SKM-1 treated with dmso at 0.1 percent for 144 hours (cell line): ENCODE data around the gene LARGE1.

Experiments used
- DNase-seq: peaks from one replicate; lab custom pipeline; 2025; ENCODE audit not compliant: unreplicated experiment; lab: John Stamatoyannopoulos, UW

Gene LARGE1

DNA sequence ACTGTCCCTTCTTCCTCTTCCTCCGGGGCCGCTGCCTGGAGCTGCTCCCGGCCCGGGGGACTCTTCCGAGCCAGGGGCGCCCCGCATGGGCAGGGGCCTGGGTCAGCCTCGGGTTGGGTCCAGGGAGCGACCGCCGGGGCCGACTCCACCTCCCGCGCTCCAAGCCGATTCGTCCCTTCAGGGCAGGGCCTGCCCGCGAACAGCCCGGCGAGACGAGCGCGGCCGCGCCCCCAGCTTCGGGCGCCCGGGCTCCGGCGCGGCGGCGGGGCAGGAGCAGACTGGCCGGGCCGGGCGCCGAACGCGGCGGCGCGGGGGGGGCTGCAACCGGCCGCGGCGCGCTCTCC, at the start of gene LARGE1:
Gene LARGE1 (minus strand): TSS at position 280 of the 344 bp plus-strand sequence.
- no peak for DNase-seq

DNA sequence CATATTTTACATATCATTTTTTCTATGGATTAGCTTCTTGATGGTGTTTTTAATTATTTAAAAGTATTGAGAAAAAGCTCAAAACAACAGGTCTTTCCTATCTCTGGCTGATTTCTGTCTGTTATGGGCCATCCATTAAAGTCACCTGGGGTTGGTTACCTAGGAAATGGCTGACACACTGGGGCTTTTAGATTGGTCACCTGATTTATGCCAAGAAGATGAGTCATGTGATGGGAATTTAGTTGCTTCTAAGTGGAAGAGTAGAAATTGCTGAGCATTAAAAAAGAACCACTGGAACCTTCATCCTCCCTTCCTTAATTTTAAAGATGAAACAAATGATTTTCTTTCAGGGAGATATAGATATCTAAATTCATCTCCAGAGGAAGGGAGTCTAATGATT, 48.8 kb upstream of the LARGE1 start:
- no peak for DNase-seq

DNA sequence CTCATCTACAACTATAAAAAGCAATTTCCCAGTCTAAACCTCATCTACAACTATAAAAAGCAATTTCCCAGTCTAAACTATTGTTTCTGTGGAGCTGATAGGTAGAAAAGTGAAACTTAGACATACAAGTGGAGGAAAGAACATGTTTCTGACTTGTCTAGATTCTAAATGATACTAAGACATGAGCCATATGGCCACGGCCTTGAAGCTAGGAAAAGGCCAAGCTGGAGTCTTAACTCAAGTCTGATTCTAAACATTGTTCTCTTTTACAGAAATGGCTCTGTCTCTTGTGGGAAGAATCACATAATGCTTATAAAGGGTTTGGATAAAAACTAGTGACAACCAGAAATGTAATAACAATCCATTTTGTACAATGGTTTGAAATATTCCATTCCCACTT, 43.8 kb upstream of the LARGE1 start:
- DNase-seq, result no peak

DNA sequence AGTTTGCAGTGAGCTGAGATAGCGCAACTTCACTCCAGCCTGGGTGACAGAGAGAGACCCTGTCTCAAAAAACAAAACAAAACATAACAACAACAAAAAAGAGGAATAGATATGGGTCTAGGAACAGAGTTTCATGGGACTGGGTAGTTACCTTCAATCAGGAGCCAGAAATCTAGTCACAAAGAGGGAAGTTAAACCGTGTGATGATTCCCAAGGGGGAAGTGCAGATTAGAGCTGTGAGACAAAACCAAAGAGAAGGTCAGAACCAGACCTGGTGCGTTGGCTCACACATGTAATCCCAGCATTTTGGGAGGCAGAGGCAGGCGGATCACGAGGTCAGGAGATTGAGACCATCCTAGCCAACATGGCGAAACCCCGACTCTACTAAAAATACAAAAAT, 42.1 kb upstream of the LARGE1 start:
- no peak for DNase-seq

DNA sequence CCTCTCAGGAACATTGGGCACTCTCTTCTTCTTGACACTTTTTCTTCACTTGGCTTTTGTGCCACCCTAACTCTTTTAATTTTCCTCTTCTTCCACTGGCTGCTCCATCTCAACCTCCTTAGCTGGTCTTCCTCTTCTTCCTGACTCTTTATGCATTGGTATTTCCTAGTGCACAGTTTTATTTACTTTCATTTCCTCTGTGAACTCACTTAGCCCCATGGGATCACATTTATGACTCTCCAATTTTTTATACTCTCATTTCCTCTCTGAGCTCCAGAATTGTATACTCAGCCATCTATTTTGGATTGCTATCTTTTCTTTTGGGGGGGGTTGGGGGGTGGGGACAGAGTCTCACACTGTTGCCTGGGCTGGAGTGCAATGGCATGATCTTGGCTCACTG, 38.5 kb upstream of the LARGE1 start:
- DNase-seq, result no peak

DNA sequence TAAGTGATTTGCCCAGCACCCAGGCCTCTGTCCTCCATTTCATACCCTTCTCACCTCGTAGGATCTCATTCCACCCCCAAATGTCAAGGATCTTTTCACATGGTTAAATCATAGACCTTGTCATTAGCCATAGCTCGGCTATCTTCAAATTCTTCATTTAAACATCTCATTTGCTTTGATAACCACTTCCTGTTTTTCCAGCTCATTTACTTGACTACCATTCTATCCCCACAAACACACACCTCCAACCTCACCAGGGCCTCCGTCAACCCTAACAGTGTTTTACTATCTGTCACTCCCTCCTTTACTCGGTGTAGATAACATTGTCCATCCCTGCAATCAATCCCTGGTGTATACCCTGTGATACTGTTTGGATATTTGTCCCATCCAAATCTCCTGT, 36.8 kb upstream of the LARGE1 start:
- no peak for DNase-seq

DNA sequence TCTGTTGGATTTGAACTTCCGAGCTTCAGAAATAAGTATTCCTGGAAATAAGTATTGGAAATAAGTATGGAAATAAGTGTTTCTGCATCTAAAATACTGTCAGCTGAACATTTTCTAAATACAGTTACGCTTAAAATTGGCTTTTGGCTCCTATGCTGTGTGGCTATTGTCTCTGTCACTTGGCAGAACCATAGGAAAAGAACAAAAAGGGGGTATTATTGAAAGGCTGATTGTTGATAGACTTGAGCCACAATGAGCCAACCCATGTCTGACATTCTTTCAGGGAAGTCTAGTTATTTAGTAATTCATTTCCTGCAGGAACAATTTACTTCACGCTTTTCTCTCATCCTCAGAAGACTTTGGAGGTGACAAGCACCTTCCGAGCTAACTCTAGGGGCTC, 32.5 kb upstream of the LARGE1 start:
- no peak for DNase-seq

DNA sequence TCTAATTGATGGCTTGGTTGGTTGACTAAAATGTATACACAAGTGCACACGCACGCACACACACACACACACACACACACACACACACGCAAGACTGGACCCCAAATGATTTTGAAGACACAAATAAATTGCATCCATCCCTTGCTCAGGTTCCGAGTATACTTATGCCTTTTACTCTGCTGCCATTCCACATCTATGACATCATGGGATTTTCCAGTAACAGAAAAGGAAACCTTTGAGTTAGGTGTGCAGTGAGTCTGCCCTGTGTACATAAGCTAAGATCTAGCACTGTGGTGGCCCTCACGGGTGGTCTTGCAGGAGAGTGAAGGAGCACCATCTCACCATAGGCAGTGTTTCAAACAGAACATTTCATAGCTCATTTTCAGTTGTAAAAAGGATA, 20.5 kb upstream of the LARGE1 start:
- no peak for DNase-seq

DNA sequence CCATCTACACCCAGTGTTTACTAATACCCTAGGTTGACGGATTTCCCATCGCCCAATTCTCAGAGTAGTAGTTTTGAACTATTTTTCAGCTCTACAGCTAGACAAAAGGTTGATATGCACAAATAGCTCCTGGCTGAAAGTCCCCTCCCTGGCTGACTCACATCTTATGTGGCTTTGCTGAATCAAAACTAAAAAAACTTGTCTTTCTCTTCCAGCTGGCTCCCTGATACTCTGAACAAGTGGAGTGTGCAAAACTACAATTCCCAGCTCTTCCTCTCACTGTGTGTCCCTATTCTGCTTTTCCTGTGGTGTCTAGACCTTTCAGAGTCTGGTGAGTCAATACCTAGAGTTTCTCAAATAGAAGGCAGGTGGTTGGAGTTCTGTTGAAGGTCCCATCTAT, 12.7 kb upstream of the LARGE1 start:
- DNase-seq, result no peak

DNA sequence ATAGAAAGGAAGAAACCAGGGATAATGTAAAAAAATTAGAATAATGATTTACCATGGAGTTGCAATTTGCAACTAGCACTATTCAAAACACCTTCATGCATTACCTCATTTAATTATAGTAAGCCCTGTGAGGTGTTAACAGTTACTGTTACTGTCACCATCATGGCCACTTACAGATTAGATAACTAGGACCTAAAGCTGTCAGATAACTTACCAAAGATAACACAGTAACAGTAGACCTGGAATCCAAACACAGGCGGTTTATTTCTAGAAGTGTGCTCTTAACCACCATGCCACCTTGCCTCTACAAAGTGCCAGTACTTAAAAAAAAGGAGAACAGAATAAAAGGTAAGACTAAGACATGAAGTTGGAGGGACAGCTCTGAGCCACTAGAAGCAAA, 11.1 kb upstream of the LARGE1 start:
- DNase-seq, result no peak

DNA sequence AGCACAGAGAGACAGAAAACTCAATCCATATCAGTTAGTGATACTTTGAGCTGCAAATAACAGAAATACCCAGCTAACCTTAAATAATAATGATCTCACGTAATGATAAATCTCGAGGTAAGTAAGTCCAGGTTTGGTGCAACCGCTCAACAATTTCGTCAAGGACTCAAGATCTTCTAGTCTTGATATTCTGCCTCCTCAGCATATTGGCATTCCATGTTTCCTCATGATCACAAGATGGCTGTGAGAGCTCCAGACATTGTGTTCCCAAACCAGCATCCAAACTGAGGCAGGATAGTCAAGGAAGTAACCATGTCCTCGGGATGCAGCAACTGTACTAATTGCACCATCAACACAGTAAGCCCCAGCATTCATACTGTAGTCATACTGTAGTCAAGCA, 7.5 kb upstream of the LARGE1 start:
- no peak for DNase-seq

DNA sequence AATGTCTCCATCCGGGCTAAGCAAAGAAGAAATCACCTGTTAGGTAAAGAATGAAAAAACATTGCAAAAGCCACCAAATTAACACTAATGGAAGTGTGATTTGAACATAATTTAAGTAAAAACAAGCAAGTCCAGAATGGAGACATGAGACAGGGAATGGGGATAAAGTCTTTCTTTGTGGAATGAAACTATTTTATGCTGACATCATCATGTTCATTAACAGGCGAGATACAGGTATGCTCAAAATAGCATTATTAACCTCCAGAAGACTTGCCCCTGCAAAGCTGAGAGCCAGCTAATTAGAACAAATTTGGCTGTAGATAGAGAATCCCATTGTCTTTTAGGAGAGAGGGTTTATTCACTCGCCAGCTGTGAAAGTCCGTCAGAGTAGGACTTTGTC, 4.9 kb upstream of the LARGE1 start:
- DNase-seq, result no peak

DNA sequence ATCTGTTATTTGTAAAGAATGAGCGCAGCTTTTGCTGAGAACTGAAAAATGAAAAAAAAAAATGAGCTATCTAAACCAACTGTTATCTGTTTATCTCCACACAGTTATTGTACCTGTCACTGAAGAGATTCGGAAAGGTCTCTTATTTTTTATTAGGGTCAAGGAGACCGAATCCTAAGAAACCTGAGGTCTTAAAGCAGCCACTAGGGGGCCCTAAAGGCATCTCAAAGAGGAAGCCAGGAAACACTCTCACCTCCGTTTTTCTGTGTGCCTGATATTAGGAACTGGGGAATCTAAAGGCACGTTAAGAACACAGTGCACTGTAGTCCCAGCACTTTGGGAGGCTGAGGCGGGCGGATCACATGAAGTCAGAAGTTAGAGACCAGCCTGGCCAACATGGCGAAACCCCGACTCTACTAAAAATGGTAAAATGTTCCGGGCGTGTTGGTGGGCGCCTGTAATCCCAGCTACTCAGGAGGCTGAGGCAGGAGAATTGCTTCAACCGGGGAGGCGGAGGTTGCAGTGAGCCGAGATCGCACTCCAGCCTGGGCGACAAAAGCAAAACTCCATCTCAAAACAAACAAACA, 3.5 kb upstream of the LARGE1 start:
- no peak for DNase-seq

DNA sequence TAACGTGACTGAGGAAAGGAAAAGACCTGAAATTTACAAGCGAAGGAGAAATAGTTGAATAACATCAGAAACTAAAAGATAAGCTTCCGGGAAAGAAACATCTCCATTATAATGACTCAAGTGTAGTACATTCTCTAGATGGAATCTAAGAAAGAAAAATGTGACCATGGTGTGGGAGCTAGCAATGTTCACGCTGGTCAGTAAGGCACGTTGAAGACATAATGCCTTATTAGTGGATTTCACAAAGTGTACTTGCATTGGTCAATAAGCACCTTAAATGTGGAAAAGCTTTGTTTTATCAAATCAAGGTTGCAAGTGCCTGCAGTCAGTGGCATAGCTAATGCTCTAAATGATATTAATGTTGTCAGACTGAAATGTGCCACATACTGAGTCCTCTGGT, 2.8 kb upstream of the LARGE1 start:
- DNase-seq, result no peak

DNA sequence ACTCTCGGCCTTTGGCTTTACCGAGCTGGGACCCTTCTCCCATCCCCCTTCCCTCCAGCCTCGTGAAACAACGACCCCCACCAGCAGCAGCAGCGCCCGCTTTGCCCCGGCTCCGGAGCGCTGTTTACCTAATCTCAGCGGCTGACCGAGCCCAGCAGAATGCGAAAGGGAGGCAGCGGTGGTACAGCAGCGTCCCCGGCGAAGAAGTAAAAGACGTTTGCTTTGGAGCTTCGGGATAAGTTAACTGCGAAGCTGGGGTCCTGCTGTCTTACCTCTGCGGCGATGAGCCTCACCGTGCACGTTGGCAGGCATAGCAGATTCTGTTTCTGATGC, 2.0 kb upstream of the LARGE1 start:
- DNase-seq, result no peak

DNA sequence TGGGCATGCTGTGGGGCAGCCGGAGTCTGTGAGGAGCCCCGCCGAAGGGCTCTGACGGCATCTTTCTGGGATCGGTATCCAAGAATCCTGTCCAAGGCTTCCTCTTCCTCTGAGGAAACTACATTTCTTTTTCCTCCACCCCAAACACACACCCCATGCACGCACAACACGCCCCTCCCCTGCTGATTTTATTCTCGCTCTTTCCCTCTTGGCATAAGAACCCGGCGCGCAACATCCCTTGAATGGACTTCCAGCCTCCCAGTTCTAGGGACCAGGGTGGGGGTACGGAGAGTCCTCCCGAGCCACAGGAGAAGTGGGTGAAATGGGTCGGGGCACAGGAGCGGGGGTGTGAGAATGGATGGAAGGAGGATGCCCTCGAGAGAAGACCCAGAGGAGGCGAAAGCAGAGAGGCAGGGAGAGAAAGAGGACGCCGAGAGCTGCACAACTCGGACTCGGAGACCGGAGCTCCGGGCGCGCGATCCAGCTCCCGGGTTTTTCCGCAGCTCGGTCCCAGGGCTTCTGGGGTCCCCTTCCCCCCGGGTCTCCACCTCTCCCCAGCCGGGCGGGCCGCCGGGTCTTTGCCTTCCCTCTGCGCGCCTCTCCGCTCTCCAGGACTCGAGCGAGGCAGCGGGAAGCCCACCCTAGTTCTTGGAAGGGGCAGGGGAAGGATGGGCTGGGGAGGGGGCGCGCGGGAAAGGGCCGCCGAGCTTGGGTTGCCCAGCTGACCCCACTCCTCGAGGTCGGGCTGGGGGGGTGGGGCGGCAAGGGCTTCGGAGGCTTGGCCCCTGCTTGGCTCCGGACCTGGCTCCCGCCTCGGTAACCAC, 1.5 kb upstream of the LARGE1 start:
- DNase-seq, result no peak

DNA sequence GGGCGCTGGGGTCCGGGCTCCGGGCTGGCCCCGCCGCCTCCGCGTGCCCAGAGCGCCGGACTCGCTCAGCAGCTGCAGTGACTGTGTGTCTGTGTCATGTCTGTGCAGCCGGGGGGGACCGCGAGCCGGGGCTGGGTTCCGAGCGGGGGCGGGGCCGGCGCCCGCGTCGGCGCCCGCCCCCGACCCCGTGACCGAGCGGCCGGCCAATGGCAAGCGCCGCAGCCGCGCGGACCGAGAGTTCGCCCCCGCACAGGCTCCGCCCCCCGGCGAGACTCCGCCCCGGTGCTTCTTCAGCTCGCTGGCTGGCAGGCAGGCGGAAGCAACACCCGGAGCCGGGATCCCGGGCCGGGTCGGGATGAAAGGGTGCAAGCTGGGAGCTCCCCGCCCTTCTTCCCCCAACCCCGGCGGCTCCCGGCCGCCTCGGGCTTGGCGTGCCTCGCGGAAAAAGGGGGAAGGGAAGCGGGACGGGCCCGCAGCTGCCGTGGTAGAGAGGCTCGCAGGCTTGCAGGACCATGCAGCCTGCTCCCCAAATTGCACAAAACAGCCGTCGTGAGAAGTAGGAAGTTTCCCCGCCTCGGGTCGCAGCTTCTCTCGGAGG, 750 bp upstream of the LARGE1 start:
- DNase-seq, result peak; percentile 62

DNA sequence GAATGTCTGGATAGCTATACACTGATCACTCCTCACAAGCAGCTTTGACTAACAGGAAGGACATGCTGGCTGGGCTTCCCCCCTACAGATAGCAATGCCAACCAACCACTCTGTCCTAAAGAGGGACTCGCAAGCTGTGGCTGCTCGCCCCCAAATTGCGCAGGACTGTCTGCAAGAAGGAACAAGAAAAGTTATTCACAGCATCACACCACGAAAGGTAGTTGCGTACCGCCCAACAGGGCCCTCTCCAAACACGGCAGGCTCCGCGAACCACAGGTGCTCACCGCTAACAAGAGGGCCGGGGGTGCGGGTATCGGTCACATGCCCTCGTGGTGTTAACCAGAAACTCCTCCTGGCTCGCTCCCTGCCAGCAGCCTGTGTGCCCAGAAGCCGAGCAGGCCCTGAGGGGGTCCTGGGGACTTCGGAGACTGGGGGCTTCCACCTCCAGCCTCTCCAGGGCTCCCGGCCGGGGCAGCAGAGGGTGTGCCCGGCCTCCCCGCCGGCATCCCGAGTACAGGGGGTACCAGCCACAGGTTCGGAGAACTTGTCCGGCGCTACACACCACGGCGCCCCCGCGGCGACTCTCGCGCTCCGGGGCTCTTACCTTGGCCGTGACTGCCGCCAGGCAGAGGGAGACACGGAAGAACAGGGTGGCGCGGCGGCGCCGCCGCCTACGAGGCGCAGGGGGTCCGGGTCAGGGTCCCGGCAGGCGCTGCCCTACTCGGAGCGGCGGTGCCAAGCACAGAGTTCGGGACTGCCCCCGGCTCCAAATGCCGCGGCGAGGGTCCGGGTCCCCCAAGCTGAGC, 682 bp downstream of the LARGE1 start:
- no peak for DNase-seq

DNA sequence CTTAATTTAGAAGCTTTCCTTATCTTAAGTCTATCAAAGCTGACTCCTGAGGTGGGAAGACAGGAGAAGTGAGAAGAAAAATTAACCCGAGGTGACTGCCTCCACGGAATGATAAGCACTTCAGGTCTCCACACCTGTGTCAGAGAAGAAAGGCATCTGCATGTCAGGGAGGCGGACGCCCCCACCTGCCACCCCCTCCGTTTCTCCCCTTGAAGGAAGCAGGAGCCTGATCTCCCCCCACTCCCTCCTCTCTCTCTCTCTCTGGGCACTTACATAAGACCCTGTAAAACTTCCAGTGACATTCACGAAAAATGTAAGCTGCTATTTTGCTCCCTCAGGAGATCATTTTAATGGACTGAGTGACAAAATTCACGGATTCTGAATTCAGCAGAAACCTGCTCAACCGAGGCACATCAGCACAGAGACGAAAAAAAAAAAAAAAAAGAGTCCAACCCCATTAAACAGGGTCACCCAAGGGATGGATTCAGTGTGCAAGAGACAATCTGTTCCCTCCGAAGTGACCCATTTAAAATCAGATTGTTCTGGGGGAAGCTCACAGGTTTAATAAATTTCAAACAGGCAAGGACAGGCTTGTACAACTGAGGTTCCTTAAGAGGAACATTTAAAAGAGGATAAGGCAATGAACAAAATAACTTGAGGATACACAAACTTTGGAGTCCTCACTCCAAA, 1.5 kb downstream of the LARGE1 start:
- DNase-seq, result no peak

DNA sequence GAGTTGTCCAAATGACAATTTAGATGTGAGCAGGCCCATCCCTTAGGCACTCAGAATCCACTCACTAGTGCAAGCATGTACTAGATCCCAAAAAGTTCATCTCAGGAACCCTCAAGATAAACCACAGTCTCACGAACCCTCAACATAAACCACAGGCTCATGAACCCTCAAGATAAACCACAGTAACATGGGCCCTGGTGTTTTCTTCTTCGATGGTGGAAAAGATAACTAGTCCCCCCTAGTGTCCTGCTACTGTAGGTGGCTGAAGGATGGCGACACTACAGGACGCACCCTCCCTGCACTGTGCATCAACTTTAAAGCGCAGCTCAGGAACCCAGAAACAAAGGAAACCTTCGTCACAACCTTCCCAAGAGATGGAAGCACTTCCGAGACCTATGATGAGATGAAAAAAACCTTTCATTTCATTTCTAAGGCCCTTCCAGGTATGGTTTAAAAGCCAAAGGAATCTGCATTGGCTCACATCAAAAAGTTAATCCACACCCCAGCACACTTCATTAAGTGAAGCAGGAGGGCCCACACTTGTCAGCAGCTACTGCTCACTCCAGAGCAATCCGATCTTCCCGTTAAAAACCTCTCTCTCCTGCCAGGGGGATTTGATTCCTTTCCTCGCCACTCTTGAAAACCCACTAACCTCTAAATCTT, 2.4 kb downstream of the LARGE1 start:
- DNase-seq, result no peak

DNA sequence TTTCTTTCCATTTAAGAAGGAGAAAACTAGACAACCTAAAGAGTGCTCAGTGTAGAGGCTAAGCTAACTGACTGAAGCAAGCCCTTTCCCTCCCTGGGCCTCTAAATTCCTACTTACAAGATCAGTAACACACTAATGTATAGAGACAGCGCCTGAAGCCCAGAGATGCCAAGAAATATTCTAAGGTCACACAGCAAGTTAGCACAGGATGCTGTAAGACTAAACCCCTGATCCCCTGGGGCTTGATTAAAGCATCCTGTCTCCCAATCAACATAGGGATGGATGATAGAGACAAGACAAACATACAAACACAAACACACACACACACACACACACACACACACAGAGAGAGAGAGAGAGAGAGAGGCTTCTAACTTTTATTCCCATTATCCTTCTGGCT, 5.6 kb downstream of the LARGE1 start:
- DNase-seq, result no peak
